Nephron progenitor cell (in vitro differentiated cells): ENCODE data around the gene SIN3A.
"Not testable (repeated sequence)": the region's sequence is repeated elsewhere in the genome, so short reads cannot be mapped to it uniquely, and the experiment has no call there.

Experiments used
- DNase-seq: peaks from one replicate; pipeline ENCODE4 v3.0.0; 2021
- H3K27ac Mint-ChIP-seq: 2 replicates; pipeline ENCODE4 v1.8.0; 2021; ENCODE audit warnings: mild to moderate bottlenecking, moderate library complexity, mixed read lengths
- H3K27me3 Mint-ChIP-seq: 2 replicates; pipeline ENCODE4 v1.8.0; 2021; ENCODE audit warnings: mild to moderate bottlenecking, low read depth, mixed read lengths; ENCODE audit not compliant: poor library complexity
- H3K36me3 Mint-ChIP-seq: 2 replicates; pipeline ENCODE4 v1.8.0; 2021; ENCODE audit warnings: low read depth, mixed read lengths
- H3K4me1 Mint-ChIP-seq: 2 replicates; pipeline ENCODE4 v1.8.0; 2021; ENCODE audit warnings: mixed read lengths
- H3K4me3 Mint-ChIP-seq: 2 replicates; pipeline ENCODE4 v1.8.0; 2021; ENCODE audit warnings: mild to moderate bottlenecking, moderate library complexity, mixed read lengths
- H3K9me3 Mint-ChIP-seq: 2 replicates; pipeline ENCODE4 v1.8.0; 2021; ENCODE audit warnings: mild to moderate bottlenecking, moderate library complexity, mixed read lengths
- CTCF ChIP-seq: fragments of 200-600 bp; sonication (generic); IDR thresholded peaks from 2 replicates; pipeline ENCODE4 v1.5.0; 2021; ENCODE audit warnings: antibody characterized with exemption

Gene SIN3A

GRCh38 chr15:75451674-75452363 lies at the start of gene SIN3A:
SIN3A (minus strand) TSS chr15:75451690; CDS start chr15:75430375, 21,315 bp downstream.
- H3K9me3 Mint-ChIP-seq, result no peaks in the 10 kb centered on the region
- H3K4me1 Mint-ChIP-seq, result peaks cover 60% of the 10 kb centered on the region
- peaks cover 3% of the 10 kb centered on the region for H3K27me3 Mint-ChIP-seq
- DNase-seq, result peak; percentile 99
- peaks cover 10% of the 10 kb centered on the region for H3K36me3 Mint-ChIP-seq
- H3K4me3 Mint-ChIP-seq, result peak within 1 kb of the TSS; percentile 97
- TF ChIP-seq CTCF, result no peak
- H3K27ac Mint-ChIP-seq, result peak within 1 kb of the TSS; percentile 100

GRCh38 chr15:75493732-75494131 lies 42.2 kb upstream of the SIN3A start:
- Mint-ChIP-seq H3K27me3 (peaks cover 7% of the 10 kb centered on the region), H3K27ac (no peak overlapping the region), H3K9me3 (no peaks in the 10 kb centered on the region), H3K4me3 (no peak overlapping the region), H3K36me3 (peaks cover 68% of the 10 kb centered on the region), H3K4me1 (no peaks in the 10 kb centered on the region)
- no peak for DNase-seq
- no peak for TF ChIP-seq CTCF

GRCh38 chr15:75483961-75484360 lies 32.5 kb upstream of the SIN3A start:
- H3K27ac Mint-ChIP-seq, result no peak overlapping the region
- H3K9me3 Mint-ChIP-seq, result peaks cover 40% of the 10 kb centered on the region
- H3K4me1 Mint-ChIP-seq, result no peaks in the 10 kb centered on the region
- peaks cover 4% of the 10 kb centered on the region for H3K27me3 Mint-ChIP-seq
- H3K36me3 Mint-ChIP-seq, result peaks cover 72% of the 10 kb centered on the region
- no peak for DNase-seq
- no peak overlapping the region for H3K4me3 Mint-ChIP-seq
- TF ChIP-seq CTCF, result no peak

GRCh38 chr15:75483556-75483955 lies 32.1 kb upstream of the SIN3A start:
- H3K9me3 Mint-ChIP-seq, result peaks cover 40% of the 10 kb centered on the region
- H3K4me1 Mint-ChIP-seq, H3K27me3 Mint-ChIP-seq, DNase-seq, H3K4me3 Mint-ChIP-seq, H3K27ac Mint-ChIP-seq: not testable (repeated sequence)
- H3K36me3 Mint-ChIP-seq, result peaks cover 74% of the 10 kb centered on the region

- no peak for DNase-seq
- Mint-ChIP-seq H3K9me3 (peaks cover 40% of the 10 kb centered on the region), H3K27ac (no peak overlapping the region), H3K4me1 (no peaks in the 10 kb centered on the region), H3K4me3 (no peak overlapping the region), H3K36me3 (peaks cover 74% of the 10 kb centered on the region), H3K27me3 (peaks cover 4% of the 10 kb centered on the region)
- TF ChIP-seq CTCF, result no peak
Observed at GRCh38 chr15:75483106-75483505, 31.6 kb upstream of the SIN3A start.

GRCh38 chr15:75480463-75480862 lies 29.0 kb upstream of the SIN3A start:
- H3K27ac Mint-ChIP-seq, DNase-seq, H3K4me3 Mint-ChIP-seq, H3K4me1 Mint-ChIP-seq, H3K27me3 Mint-ChIP-seq: not testable (repeated sequence)
- Mint-ChIP-seq H3K9me3 (peaks cover 40% of the 10 kb centered on the region), H3K36me3 (peaks cover 49% of the 10 kb centered on the region)

GRCh38 chr15:75479670-75480069 lies 28.2 kb upstream of the SIN3A start:
- peaks cover 4% of the 10 kb centered on the region for H3K27me3 Mint-ChIP-seq
- no peak overlapping the region for H3K27ac Mint-ChIP-seq
- DNase-seq, result no peak
- no peaks in the 10 kb centered on the region for H3K4me1 Mint-ChIP-seq
- H3K4me3 Mint-ChIP-seq, result no peak overlapping the region
- peaks cover 36% of the 10 kb centered on the region for H3K9me3 Mint-ChIP-seq
- TF ChIP-seq CTCF, result no peak
- H3K36me3 Mint-ChIP-seq, result peaks cover 47% of the 10 kb centered on the region

GRCh38 chr15:75477094-75477493 lies 25.6 kb upstream of the SIN3A start:
- peaks cover 14% of the 10 kb centered on the region for H3K9me3 Mint-ChIP-seq

More at GRCh38 chr15:75477094-75477493, 25.6 kb upstream of the SIN3A start:
- not testable (repeated sequence) for H3K4me3 Mint-ChIP-seq, DNase-seq, H3K4me1 Mint-ChIP-seq, H3K27me3 Mint-ChIP-seq, H3K27ac Mint-ChIP-seq
- peaks cover 45% of the 10 kb centered on the region for H3K36me3 Mint-ChIP-seq
